HG03520 (cell line): Measurements from ENCODE around the gene DDR2.
A peak's percentile ranks its signal among the peaks of the same experiment; 100 is the strongest.
"Not testable (repeated sequence)": the region's sequence is repeated elsewhere in the genome, so short reads cannot be mapped to it uniquely, and the experiment has no call there.

Experiments
- ATAC-seq: cut with Tn5 transposase; IDR thresholded peaks from one replicate; pipeline ENCODE4 v1.9.1; 2021; ENCODE audit warnings: mild to moderate bottlenecking, moderate library complexity; ENCODE audit not compliant: unreplicated experiment

The DDR2 gene

DNA sequence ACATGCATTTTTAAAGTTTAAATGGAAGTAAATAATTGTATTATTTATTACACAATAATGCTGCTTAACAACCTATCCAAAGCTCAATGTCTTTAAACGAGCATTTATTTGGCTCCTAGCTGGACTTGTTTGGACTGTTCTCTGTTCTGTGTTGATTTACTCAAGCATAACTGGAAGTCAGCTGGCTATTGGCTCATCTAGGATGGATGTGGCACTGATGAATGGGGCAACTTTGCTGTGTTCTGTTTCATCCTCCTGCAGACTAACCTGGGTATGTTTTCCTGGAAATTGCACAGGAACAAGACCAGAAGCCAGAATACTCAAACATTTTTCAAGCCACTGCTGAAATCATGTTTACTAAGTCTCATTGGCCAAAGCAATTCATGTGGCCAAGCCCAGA, 87.4 kb downstream of the DDR2 start:
- ATAC-seq = no peak

DNA sequence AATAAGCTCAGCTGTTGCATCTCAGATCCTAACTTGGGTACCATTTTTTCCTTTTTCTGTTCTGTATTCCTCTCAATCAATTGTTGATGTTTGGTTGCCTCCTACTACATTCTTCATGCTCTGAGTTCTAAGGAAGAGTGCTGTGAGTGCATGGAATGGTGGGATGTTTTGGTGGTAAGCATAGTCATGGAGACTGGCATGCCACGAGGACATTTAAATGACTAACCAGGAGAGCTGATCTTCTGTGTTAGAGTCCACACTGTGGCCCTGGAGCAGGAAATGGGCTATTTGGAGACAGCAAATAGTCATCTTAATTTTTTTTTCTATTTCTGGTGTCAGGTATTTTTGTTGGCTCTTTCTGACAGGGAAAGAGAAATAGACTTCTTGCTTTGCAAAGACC, 88.7 kb downstream of the DDR2 start:
- no peak for ATAC-seq

DNA sequence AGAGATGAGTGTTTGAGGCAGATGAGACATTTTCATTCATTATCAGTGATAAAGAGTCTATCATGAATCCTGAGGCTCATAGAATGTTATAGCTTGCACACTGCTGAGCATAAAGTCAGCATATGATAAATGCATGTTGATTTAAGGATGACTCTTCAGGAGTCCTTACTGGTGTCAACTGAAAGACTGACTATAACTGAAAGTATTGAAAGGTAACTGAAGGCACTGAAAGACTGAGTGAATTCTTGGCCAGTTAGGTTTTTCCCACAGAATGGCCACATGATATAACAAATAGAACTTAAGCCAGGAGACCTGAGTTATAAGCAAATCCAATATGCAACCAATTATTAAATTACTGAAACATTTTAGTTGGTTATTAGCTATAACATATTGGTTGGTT, 89.2 kb downstream of the DDR2 start:
- ATAC-seq = no peak

DNA sequence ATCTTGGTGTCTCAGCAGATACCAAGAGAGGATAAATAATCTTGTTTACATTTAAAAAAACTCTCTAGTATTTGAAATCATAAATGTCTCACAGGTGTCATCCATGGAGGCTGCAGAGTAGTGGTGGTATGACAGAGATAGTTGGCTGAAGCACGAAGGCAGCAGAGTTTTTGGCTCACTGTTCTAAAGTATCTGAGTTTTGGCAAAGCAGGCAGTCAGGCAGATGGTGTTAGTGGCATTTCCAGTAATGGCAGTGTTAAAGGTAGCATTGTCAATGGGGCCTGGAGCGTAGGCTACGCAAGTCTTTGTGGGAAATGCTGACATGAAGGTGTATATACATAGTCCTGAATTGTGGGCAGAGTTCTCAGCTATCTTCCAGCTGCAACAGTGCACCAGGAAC, 89.8 kb downstream of the DDR2 start:
- no peak for ATAC-seq

DNA sequence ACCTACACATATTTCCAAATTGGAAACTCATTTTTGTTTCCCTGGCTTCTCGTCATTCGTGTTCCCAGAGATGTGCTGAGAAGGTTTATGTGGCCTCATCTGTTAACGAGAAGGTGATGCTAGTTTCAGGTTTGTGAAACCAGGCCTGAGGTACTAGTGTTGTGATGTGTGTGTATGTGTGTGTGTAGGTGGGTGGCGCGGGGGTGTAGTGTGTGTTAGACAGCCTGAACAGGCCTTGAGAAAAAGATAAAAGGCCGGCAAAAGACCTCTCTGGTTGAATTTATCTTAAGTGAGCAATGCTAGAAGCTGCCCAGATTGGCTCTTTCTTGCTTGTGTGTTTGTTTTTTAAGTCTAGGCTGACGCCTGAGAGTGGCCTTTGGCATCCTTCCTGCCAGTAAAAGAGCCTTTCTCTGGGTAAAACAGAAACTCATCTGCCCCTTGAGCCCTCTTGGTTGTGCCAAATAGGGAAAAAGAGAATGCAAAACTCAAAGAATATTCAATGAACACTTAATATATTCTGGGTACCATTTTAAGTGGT, 92.4 kb downstream of the DDR2 start:
- no peak for ATAC-seq

DNA sequence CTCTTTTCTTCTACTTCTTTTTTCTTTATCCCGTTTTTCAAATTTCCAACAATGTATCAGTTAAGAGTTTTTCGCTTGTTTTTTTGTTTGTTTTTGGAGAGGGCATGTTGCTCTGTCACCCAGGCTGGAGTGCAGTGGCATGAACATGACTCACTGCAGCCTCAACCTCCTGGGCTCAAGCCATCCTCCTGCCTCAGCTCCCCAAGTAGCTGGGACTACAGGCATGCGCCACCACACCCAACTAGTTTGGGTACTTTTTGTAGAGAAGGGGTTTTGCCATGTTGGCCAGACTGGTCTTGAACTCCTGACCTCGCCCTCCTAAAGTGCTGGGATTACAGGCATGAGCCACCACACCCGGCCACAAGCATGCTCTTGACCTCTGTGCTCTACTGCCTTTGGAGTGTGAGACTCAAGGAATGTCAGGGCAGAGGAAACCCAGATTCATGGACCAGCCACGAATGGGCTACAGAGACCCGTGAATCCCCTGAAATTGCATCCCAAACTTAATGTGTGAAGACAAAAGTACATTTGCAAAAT, 93.1 kb downstream of the DDR2 start:
- no peak for ATAC-seq

DNA sequence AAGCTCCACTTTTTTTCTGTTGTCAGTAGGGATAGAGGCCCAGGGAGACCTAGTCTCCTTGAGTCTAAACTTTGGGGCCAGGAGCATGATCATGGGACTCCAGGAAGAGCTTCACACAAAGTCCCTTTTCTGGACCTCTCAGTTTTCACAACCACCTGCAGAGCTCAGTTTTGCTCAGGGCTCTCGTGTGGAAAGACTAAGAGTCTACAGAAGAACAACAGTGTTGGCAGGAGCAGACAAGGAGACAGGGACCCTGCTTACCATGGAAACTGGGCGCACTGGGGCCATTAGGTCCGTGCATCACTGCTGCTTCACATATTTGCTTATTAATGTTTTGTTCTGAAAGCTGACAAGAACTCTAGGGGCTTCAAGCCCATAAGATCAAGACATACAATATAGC, 94.3 kb downstream of the DDR2 start:
- no peak for ATAC-seq

DNA sequence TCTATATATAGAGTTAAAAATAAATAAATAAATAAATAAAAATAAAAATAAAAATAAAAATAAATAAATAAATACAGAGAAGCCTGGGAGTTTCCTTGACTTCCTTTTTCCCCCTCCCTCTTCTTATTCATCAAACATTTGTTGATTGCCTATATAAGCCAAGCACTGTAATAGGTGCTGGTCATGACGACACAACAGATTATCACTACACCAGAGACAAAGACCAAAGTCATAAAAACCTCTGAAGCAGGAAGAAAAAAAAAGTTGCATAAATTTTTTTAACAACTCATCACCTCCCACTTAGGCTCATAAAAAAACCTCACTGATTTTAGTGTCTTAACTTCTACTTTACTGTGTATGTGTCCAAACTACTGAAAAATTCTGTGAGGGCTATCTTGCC, 95.2 kb downstream of the DDR2 start:
- not testable (repeated sequence) for ATAC-seq

DNA sequence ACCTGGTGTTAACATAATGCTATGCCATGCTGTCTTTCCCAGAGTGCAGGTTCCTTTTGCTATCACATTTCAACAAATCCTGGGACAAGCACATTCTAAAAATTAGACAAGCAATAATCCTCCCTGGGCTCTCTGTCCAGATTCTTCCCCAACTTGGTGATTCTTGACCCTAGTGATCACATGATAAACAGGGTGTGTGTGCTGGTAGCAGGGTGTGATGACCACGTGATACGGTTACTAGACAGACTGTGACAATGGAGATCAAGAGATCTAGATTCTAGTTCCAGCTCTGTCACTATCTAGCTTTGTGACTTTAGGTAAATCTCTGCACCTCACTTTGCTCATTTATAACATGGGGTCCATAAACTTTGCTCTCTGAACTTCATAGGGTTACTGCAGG, 96.3 kb downstream of the DDR2 start:
- no peak for ATAC-seq

DNA sequence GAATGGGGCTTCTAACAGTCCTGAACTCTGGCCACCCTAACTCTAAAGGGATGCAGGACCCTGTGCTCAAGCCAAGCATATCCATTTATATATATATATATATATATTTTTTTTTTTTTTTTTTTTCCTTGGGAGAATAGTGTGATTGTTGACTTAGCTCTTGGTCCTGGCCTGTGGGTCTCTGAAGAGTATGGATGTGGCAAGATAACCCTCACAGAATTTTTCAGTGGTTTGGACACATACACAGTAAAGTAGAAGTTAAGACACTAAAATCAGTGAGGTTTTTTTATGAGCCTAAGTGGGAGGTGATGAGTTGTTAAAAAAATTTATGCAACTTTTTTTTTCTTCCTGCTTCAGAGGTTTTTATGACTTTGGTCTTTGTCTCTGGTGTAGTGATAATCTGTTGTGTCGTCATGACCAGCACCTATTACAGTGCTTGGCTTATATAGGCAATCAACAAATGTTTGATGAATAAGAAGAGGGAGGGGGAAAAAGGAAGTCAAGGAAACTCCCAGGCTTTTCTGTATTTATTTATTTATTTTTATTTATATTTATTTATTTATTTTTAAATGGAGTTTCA, 97.0 kb downstream of the DDR2 start:
- not testable (repeated sequence) for ATAC-seq

DNA sequence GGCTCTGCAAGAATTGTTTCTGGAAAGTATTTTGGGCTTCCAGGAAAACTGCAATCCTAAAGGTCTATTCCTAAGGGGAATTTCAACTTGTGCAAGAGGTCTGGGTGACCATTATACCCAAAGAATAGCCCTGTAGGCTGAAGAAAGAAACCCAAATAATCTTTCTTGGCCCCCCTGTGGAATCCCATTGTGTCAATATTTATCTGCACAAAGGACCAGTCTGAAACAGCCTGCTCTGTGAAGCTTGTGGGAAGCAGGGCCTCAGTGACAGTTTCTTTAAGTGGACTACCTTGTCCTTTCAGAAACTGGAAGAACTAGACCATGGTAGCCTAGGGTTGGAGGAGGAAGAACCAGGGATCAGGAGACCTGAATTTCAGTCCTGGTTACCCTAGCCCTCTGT, 99.8 kb downstream of the DDR2 start:
- ATAC-seq = no peak

DNA sequence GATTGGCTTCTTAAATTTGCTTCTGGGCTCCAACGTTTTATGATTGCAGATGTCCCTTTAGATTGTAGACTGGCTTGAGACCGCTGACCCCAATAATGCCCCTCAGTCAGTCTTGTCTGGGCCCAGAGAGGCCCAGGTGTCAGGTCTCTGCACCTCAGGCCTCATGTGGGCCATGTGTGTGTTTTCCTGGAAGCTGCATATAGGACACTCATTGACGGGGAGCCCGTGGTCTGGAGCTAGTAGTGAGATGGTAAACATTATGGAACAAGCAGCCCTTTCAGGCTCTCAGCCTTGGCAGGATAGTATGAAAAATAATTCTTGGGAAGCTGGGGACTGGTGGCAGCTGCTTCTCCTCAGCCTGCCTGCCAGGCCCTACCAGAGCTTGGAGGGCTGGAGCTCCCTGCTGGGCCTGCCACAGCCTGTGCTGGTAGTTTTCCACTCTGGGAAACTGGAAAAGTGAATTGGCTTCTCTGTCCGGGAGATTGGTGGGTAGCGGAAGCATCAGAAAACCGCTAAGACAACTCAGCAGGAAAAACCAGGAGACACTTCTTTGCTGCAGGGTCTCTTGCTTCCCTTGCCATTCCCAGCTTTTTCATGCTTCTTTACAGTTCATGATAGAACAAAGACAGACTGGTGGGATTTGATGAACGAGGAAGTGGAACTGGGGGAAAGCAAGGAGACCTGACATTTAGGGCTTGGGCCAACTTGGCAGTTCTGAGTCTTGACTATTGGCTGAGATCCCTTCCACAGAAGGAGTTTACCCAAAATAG, 100.5 kb downstream of the DDR2 start:
- no peak for ATAC-seq

DNA sequence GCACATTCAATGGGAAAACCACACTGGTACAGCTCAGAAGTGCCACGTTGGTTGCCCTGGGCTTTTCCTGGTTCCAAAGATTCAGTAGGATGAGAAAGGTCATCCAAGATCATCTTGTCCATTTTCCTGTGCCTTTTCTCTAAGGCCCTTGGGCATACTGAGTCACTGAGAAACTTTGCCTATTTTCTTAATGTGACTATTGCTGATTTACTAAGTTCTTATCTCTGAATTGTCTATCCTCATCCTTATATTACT, 101.0 kb downstream of the DDR2 start:
- ATAC-seq = no peak

DNA sequence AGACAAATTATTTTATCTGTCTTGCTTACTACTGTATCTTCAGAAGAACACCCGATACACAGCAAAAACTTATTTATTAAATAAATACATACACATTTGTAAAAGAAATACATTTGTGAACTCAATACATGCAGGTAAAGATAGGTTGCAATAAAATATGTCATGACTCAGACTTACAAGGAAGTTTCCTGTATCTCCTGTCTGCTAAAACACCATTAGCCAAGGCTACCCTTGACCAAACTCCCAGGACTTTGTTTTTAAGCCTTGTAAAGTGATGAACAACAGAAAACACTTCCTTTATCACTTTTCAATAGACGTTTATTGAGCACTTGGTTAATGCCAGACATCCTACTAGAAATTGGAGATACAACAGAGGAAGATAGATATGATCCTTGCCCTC, 101.8 kb downstream of the DDR2 start:
- ATAC-seq = no peak

DNA sequence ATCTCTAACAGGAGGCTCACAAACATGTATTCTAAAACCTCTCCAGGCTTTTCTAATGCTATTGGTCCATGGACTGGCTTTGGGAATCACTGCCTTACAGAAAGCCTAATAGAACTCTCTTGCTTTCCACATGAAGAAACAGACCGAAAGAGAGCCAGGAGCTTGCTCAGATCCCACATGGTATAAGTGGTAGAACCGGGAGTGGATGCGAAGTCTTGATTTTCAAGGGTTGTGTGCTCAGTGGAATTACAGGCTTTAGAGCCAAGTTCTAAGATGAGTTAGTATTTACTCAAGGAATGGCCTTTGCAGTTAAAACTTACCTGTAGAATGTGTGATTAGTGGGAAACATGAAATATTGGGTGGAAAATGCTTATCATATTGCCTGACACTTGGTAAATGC, 103.9 kb downstream of the DDR2 start:
- no peak for ATAC-seq

DNA sequence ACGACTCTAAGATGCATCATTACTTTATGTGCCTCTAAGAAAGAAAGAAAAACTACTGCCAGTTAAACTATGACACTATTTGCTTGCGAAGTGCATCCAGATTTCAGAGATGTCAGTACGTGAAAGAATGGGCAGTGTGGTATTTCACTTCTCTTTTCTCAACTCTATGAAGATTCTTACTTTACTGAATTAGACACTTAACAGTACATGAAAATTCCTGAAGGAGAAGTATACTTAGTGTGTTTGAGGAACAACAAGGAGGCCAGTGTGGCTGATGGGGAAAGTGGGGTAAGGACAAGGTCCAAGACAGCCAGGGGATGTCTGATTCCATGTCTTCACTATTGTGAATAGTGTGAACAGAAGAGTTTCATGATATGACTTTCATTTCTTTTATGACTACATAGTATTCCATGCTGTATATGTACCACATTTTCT, 104.4 kb downstream of the DDR2 start:
- ATAC-seq = peak; percentile 92

DNA sequence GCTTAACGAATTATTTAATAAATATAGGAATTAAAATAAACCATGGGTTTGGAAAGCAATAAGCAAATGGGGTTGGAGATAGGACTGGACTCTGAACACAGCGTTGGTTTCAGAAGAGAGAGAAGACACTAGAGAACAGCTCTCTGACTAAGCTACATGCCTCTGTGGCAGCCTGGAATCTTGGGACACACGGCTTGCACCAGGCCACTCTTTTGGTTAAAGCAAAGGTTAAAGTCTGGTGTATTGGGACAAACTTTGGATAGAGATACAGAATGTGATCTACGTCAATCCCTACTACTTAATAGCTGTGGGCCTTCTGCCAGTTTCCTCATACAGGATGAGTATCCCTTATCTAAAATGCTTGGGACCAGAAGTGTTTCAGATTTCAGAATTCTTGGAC, 108.5 kb downstream of the DDR2 start:
- ATAC-seq = no peak

DNA sequence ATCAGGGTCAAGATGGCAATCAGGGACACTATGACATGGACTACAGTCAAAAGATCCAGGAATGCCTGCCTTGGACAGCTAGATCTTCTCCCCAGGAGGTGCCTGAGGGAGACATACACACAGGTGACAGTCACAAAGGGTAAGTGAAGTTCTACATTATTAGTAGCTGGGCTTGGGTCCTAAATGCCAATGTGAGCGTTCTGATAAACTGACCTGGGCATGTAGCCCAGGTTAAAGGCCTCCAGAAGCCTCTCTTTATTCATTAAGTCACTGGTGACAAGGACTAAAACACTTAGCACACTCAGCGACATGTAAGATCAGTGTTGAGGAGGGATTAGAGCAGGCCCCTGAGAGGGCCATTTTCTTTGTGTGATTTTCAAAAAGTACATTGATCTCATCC, 109.3 kb downstream of the DDR2 start:
- ATAC-seq = no peak

DNA sequence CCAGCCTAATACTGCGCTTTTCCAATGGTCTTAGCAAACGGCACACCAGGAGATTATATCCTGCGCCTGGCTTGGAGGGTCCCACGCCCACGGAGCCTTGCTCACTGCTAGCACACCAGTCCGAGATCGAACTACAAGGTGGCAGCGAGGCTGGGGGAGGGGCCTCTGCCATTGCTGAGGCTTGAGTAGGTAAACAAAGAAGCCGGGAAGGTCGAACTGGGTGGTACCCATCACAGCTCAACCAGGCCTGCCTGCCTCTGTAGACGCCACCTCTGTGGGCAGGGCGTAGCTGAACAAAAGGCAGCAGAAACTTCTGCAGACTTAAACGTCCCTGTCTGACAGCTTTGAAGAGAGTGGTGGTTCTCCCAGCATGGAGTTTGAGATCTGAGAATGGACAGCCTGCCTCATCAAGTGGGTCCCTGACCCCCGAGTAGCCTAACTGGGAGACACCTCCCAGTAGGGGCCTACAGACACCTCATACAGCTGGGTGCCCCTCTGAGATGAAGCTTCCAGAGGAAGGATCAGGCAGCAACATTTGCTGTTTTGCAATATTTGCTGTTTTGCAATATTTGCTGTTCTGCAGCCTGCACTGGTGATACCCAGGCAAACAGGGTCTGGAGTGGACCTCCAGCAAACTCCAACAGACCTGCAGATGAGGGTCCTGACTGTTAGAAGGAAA, 114.1 kb downstream of the DDR2 start:
- ATAC-seq = not testable (repeated sequence)

DNA sequence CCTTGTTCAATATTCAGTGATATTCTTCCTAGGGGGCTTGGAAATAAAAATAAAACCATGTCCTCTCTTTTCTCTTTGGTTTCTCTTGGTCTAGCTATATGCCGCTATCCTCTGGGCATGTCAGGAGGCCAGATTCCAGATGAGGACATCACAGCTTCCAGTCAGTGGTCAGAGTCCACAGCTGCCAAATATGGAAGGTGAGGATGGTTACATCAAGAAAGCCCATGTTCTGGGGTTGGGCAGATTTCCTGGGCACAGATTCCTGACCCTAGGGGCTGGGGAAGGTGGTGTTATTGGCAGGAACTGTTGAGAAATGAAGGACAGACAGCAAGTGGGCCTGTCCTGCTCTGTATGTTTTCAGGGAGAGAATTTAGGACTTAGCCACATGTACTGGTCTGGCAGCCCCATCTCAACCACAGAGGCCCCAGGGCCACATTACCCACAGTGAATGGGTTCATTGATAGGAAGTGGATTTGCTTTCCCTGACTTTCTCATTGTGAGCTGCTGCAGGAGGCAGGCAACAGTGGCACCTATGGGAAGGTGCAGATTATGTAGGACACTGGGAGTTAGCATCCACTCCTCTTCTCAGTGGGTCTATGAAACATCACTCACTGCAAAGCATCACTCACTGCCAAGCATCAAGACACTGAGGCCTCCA, 120.9 kb downstream of the DDR2 start:
- no peak for ATAC-seq

DNA sequence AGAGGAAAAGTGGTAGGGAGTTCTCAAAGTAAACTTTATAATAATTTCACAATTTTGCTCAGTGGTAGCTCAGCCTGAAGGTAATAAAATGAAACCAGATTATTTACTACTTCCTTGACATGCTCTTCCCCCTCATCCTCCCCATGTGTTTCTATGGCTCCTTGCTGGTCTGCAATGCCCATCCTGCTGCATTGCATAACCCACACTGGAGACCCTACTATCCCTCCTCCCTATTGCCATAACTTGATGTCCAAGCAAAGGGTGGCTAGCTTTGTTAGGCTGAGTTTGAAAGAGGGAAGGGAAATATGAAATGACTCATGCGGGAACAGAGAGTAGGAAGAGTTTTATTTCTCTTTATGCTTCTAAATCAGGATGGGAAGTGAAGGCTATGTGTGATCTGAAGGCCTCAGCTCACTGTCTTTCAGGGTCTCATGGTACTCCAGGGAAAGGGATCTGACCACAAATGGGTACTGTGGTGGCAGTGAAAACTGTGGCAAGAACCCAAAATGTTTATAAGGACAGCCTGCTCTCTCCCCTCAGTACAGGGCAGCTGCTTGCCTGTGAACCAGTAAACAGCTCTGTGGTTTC, 121.8 kb downstream of the DDR2 start:
- ATAC-seq = no peak
